ENCODE results near the gene PCDH9.

PCDH9 gene

GRCh38 chr13:66415444-66415843 is 814.7 kb downstream of the PCDH9 start:
- DNase-seq: no peak

- no peak for DNase-seq
Observed at GRCh38 chr13:66414066-66414800, 815.9 kb downstream of the PCDH9 start.

GRCh38 chr13:66410314-66410713 is 819.8 kb downstream of the PCDH9 start:
- no peak for DNase-seq

DNA sequence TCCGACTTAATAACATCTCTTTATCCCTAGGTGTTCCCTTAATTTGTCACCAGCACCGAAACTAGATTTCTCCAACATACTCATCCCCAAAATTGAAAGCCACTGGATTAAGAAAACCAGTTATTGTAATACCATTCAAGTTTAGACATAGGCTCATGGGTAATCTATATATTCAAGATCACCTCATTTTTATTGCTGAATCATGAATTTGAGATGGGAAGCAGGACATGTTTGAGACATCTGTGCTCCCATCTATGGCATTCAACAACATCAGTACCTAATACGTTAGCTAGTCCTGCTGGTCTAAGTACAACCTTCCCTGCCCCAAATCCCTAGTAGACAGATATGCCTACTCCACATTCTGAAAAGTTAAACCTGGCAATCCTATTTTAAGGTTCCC is 820.6 kb downstream of the PCDH9 start:
- no peak for DNase-seq

GRCh38 chr13:66407128-66407527 is 823.0 kb downstream of the PCDH9 start:
- DNase-seq: no peak

DNA sequence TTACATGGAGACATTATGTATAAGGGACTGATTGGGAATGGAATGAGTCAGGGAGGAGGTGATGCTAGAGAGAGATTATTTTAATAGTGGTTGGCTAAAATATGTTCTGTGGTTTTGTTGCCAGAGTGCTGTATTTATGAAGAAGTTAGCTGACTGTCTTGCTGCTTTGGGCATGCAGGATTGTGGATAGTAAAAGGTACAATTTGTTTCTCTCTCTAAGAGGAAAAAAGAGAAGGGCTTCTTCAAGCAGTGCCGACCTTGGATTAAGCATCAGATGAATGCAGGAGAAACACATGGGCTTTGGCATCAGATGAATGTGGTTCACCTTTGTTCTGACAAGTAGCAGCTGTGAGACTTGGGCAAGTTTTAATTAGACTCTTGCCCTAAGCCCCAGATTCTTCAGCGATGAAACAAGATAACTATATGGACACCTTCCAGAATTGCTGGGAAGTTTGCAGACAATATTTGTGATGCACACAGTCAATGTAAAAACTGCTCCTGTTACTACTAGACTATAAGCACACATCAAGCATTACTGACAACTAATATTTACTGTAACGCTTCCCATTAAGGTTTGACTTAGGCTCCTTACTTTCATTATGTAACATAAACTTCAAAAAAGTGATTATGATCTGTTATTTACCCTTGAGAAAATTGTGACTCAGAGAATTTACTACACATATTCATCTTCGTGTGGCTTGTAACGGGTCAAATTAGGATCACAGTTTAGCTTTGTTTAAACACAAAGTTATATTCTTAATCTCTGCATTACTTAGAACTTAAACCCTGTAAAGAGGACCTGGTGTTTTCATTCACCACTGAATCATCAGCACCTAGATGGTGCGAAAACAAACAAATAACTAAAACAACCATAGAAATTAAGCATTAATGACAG is 824.0 kb downstream of the PCDH9 start:
- no peak for DNase-seq

- DNase-seq: no peak
Observed at GRCh38 chr13:66402546-66402945, 827.6 kb downstream of the PCDH9 start.

DNA sequence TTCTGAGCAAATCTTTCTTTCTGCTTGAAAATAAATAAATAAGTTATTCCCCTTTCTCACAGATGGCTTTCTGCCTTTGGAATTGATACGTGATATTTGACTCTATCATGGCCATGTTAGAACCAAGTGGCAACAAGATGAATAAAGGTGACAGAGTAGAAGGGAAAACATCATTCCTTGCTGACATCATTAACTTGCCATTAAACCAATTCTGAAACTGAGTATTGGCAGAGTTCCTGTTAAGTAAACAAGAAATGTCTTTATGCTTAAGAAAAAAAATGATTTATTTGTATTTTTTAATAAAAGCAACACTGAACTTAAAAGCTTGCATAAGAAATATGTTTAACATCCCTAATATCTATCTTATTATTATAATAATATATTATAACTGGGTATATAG is 828.1 kb downstream of the PCDH9 start:
- no peak for DNase-seq

DNA sequence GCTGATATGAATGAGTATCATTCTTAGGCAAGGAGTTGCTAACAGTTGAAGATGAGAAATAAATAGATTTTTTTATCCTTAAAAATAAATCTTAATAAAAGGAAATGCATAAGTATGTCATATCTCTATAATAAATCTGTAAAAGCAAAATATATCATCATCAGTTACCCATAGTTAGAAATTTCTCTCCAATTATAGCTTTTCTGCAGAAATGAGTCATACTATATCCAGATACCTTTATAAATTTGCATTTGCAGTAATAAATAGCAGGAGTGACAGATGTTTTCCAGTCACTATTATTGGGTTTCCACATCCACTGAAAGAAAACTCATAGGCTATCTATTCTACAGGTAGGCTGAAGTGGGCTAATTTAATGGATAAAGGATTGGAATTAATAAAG is 829.8 kb downstream of the PCDH9 start:
- no peak for DNase-seq

DNA sequence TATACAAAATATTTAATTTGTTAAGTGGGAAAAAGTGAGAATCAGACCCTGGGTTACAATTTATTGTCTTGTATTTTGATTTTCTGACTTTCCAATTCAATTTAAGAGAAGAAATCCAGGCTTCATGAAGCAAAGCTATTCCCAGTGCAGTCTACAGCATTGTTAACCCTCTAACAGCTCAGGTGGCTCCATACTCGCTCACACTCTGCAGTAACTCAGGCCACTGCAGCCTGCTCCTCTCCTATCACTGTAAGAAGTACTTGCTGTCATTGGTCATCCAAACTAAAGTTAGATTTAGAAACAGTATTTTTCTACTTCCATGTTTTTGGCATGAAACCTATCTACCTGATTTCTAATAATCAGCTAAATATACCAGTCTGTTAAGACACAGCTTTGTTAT is 830.3 kb downstream of the PCDH9 start:
- DNase-seq: no peak

- no peak for DNase-seq
Observed at GRCh38 chr13:66397133-66397532, 833.0 kb downstream of the PCDH9 start.

DNA sequence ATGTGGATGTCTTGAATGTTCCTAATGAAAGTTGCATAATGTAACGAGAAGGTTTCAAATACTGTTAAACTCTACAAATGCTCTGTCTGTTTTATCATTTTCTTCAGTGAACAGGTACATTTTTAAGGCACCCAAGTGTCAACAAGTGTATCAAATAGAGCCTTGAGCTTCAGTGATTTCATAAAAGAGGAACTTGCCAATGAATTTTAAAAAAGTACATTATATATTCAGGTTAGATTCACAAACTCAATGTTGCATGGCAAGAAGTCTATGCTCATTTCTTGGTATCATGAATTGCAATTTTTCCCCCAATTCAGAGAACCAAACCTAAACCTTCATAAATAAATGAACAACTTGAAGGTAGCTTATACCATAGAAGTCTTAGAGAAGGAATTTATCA is 838.8 kb downstream of the PCDH9 start:
- DNase-seq: no peak

DNA sequence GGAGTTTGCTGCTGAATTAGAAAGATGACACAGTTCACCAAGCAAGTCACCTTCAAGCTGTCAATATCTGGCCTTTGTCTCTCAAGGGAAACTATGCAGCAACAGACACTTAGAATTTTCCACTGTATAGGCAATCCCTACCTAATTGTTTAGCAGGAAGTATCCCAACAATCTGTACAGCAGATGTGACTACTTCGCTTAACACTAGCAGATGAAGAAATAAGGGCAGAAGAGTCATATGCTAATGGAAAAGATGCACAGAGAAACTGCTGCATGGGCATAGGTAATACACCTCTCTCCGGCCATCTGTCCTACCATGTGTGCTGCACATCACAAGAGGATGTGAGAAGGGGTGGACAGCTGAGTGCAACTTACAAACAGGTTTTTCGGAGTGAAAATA is 851.2 kb downstream of the PCDH9 start:
- no peak for DNase-seq

DNA sequence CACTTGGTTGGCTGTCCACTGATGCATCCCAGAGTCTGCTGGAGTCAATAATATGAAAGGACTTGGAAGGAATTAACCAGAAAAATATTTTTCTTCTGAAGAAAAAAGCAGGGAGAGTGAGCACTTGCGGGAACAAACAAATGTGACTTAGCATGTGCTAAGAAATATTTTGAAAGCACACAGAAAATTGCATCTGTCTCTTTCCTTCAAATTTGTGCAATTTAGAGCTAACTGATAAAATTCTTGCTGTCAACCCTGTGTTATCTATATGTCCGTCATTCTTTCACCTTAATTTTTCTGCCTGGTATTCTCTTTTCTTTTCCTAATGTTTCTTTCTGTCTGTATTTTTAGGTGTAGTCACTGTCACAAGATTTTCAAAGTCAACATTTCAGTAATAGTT is 852.6 kb downstream of the PCDH9 start:
- DNase-seq: no peak

DNA sequence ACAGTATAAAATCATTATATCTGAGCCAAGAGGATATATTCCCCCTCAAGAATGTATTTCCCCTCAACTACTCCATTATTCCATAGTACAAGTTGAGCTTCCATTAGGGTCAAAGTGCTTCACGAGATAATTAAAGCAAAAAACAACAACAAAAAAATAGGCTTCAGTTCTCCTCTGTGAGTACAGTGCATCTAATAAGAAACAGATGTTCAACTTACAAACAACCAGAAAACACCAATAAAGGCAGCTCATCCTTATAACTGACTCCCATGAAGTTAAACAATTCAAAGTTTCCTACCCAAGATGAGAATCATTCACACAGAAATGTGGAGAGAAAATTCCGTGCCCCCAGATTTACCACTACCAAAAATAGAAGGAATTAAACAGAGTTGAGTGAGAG is 854.4 kb downstream of the PCDH9 start:
- DNase-seq: no peak

- no peak for DNase-seq
Observed at GRCh38 chr13:66369666-66370065, 860.5 kb downstream of the PCDH9 start.

GRCh38 chr13:66367356-66367755 is 862.8 kb downstream of the PCDH9 start:
- no peak for DNase-seq

DNA sequence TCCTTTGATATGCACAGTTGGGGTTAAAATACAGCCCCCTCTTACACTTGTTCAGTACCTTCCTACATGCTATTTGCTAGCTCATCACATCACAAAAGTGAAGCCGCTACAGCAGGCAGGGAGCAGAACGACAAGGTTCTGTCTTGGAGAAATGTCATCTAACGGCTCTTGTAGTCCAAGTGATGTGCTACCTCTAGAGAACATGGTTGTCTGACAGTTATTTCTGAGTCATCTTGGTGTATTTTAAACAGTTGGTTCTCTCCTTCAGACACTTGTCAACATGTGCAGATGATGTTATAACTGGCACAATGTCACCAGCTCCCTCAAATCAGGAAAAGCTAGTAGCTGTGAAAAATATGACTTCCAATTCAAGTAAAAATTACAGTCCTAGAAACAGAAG is 865.0 kb downstream of the PCDH9 start:
- DNase-seq: no peak

- DNase-seq: no peak
Observed at GRCh38 chr13:66364346-66364745, 865.8 kb downstream of the PCDH9 start.

- DNase-seq: no peak
Observed at GRCh38 chr13:66362485-66362884, 867.7 kb downstream of the PCDH9 start.

DNA sequence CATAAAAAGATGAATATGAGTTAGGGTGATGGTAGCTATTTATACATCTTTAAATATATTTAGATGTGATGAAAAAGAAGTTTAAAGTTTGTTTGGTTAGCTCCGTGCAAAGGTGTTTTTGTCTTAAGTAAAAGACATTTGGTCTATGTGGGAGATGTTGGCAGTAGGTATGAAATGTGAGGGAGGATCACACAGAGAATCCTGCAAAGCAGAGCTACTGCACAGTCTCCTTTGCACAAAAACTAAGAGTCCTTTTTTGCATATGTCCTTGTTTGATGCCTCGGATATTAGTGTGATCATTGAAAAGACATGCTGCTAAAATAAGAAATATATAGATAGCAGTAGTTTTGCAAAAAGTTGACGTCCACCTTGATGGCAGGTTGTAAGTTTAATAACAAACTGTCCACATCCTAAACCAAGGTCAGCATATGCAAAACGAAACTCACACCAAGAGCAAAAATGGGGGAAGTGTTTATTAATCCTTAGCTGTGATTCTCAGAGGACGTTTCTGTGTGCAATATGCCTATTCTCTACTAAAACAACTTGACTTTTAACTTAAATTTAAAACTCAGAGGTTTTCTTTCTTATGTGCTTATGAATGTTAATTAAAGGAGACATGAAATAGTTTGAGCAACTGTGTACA is 870.1 kb downstream of the PCDH9 start:
- DNase-seq: no peak

- DNase-seq: no peak
Observed at GRCh38 chr13:66359393-66359792, 870.7 kb downstream of the PCDH9 start.

- no peak for DNase-seq
Observed at GRCh38 chr13:66358564-66358963, 871.6 kb downstream of the PCDH9 start.

GRCh38 chr13:66357463-66357862 is 872.7 kb downstream of the PCDH9 start:
- DNase-seq: no peak
